Endodermal cell (in vitro differentiated cells): ENCODE measurements around the gene IL7R. TPM values are rescaled to one million over a fixed set of nuclear protein-coding genes. Genes with fewer than 3 reads are reported as not detected.

Source experiments
- DNase-seq: peaks from one replicate; pipeline ENCODE4 v3.0.0-alpha.2; 2017
- H3K27ac ChIP-seq: 2 replicates; pipeline ENCODE4 v1.5.1; 2013; ENCODE audit warnings: mild to moderate bottlenecking, low read depth, low read length, moderate library complexity
- H3K27me3 ChIP-seq: 2 replicates; pipeline ENCODE4 v1.6.1; 2013; ENCODE audit warnings: mild to moderate bottlenecking, low read length, moderate library complexity; ENCODE audit not compliant: insufficient read depth, control insufficient read depth, poor library complexity, severe bottlenecking
- H3K36me3 ChIP-seq: 2 replicates; pipeline ENCODE4 v1.7.0; 2013; ENCODE audit warnings: mild to moderate bottlenecking, low read length, moderate library complexity; ENCODE audit not compliant: control insufficient read depth, insufficient read depth
- H3K4me1 ChIP-seq: one replicate; pipeline ENCODE4 v1.7.0; 2013; ENCODE audit warnings: low read length; ENCODE audit not compliant: control insufficient read depth, insufficient read depth
- H3K4me3 ChIP-seq: 2 replicates; pipeline ENCODE4 v1.5.1; 2013; ENCODE audit warnings: mild to moderate bottlenecking, low read length, moderate library complexity
- H3K9ac ChIP-seq: 2 replicates; pipeline ENCODE4 v1.6.1; 2013; ENCODE audit warnings: mild to moderate bottlenecking, low read length, moderate library complexity; ENCODE audit not compliant: poor library complexity, severe bottlenecking; ENCODE audit errors: extremely low read depth
- H3K9me3 ChIP-seq: 2 replicates; pipeline ENCODE4 v1.6.1; 2013; ENCODE audit warnings: mild to moderate bottlenecking, low read length, moderate library complexity; ENCODE audit not compliant: control insufficient read depth
- H3K27ac Mint-ChIP-seq: 2 replicates; pipeline ENCODE4 v1.8.0; 2020; ENCODE audit warnings: mixed read lengths
- H3K27me3 Mint-ChIP-seq: 2 replicates; pipeline ENCODE4 v1.8.0; 2021; ENCODE audit warnings: mild to moderate bottlenecking, mixed read lengths; ENCODE audit not compliant: insufficient read depth
- H3K36me3 Mint-ChIP-seq: 2 replicates; pipeline ENCODE4 v1.8.0; 2020; ENCODE audit warnings: low read depth, mixed read lengths
- H3K4me1 Mint-ChIP-seq: 2 replicates; pipeline ENCODE4 v1.8.0; 2020; ENCODE audit warnings: mixed read lengths
- H3K4me3 Mint-ChIP-seq: 2 replicates; pipeline ENCODE4 v1.8.0; 2020; ENCODE audit warnings: mild to moderate bottlenecking, moderate library complexity, mixed read lengths
- H3K9me3 Mint-ChIP-seq: 2 replicates; pipeline ENCODE4 v1.8.0; 2020; ENCODE audit warnings: mild to moderate bottlenecking, mixed read lengths
- CTCF ChIP-seq: fragments of 200-600 bp; sonication (generic); conservative IDR thresholded peaks from 2 replicates; pipeline ENCODE4 v1.5.0; 2021; ENCODE audit warnings: antibody characterized with exemption, mild to moderate bottlenecking
- WGBS, 2 experiments: methylation state at CpG; one replicate each; pipeline versions ENCODE4 v1.1.5 to v1.1.7; 2013; ENCODE audit warnings: missing lambda C conversion rate in 2 of 2, mixed read lengths in 1 of 2; ENCODE audit not compliant: insufficient coverage in 1 of 2, insufficient read length in 1 of 2; 5-methylcytosine and 5-hydroxymethylcytosine counted together
- total RNA-seq, 2 donors: library from RNA; stranded (reverse); fragmentation: NEBNext Ultra II Directional in 1 of 2; extraction: Animal tissue kit (Norgen Biotek cat#: 25700) in 1 of 2; gene quantifications; 2 replicates in 1 of 2; 3 replicates in 1 of 2; pipeline ENCODE4 v1.2.1, GENCODE V29; 2021

IL7R gene
- total RNA-seq, 2 donors from 2014 or later, result 0.69 to 0.79 TPM

GRCh38 chr5:35813521-35813920 lies 43.2 kb upstream of the IL7R start:
- Histone ChIP-seq H3K36me3 (no peaks in the 10 kb centered on the region), H3K27me3 (no peaks in the 10 kb centered on the region), H3K9me3 (no peaks in the 10 kb centered on the region), H3K4me3 (no peak overlapping the region), H3K4me1 (no peaks in the 10 kb centered on the region), H3K27ac (no peak overlapping the region), H3K9ac (no peak overlapping the region)
- no peak overlapping the region for H3K4me3 Mint-ChIP-seq
- no peak for DNase-seq
- H3K27ac Mint-ChIP-seq, result no peak overlapping the region
- no peaks in the 10 kb centered on the region for H3K4me1 Mint-ChIP-seq
- TF ChIP-seq CTCF, result no peak
- H3K36me3 Mint-ChIP-seq, result no peaks in the 10 kb centered on the region
- 86 to 100% methylated on average over 1 of the region's 1 CpG for WGBS, 2 experiments
- H3K27me3 Mint-ChIP-seq, result no peaks in the 10 kb centered on the region
- H3K9me3 Mint-ChIP-seq, result no peaks in the 10 kb centered on the region

GRCh38 chr5:35815089-35815936 lies 41.4 kb upstream of the IL7R start:
- Mint-ChIP-seq H3K9me3 (no peaks in the 10 kb centered on the region), H3K36me3 (no peaks in the 10 kb centered on the region), H3K4me1 (no peaks in the 10 kb centered on the region), H3K27me3 (no peaks in the 10 kb centered on the region), H3K27ac (no peak overlapping the region), H3K4me3 (no peak overlapping the region)
- H3K9me3 ChIP-seq, result no peaks in the 10 kb centered on the region
- H3K4me1 ChIP-seq, result no peaks in the 10 kb centered on the region
- H3K27me3 ChIP-seq, result no peaks in the 10 kb centered on the region
- no peak overlapping the region for H3K27ac ChIP-seq
- H3K9ac ChIP-seq, result no peak overlapping the region
- 77 to 86% methylated on average over 9 to 10 of the region's 10 CpGs for WGBS, 2 experiments
- H3K4me3 ChIP-seq, result no peak overlapping the region
- TF ChIP-seq CTCF, result peak; percentile 81
- H3K36me3 ChIP-seq, result no peaks in the 10 kb centered on the region
- DNase-seq, result peak; percentile 82

GRCh38 chr5:35816881-35817521 lies 39.7 kb upstream of the IL7R start:
- Mint-ChIP-seq H3K4me1 (no peaks in the 10 kb centered on the region), H3K27me3 (peaks cover 2% of the 10 kb centered on the region), H3K4me3 (no peak overlapping the region), H3K36me3 (no peaks in the 10 kb centered on the region), H3K27ac (no peak overlapping the region), H3K9me3 (no peaks in the 10 kb centered on the region)
- no peaks in the 10 kb centered on the region for H3K4me1 ChIP-seq
- no peak for TF ChIP-seq CTCF
- peak overlapping the region; percentile 39 for H3K4me3 ChIP-seq
- WGBS, 2 experiments, result 59 to 74% methylated on average over 4 of the region's 4 CpGs
- DNase-seq, result no peak
- H3K9me3 ChIP-seq, result no peaks in the 10 kb centered on the region
- H3K27ac ChIP-seq, result no peak overlapping the region
- H3K36me3 ChIP-seq, result no peaks in the 10 kb centered on the region
- no peak overlapping the region for H3K9ac ChIP-seq
- H3K27me3 ChIP-seq, result no peaks in the 10 kb centered on the region
